OCI-LY7 (cell line): Measurements from ENCODE around the gene IFT27. TPM values are rescaled to one million over a fixed set of nuclear protein-coding genes. Genes with fewer than 3 reads are reported as not detected.
A peak's percentile ranks its signal among the peaks of the same experiment; 100 is the strongest.

Experiments used
- BruUV-seq: library from RNA; stranded (reverse); fragments of 400-500 nt; replicated peaks from 2 replicates; lab custom pipeline; 2021; lab: Mats Ljungman, UMichigan
- CTCF ChIA-PET: fragments of 300-600 bp; sonication (Branson Sonifier 250); formaldehyde crosslinking; loops from one replicate; lab custom pipeline; 2022; ENCODE audit warnings: antibody characterized with exemption; ENCODE audit not compliant: unreplicated experiment; lab: Charles Lee
- POLR2A ChIA-PET: fragments of 300-600 bp; sonication (Branson Sonifier 250); formaldehyde crosslinking; loops from one replicate; lab custom pipeline; 2022; ENCODE audit warnings: antibody characterized with exemption; lab: Charles Lee
- DNase-seq: peaks from one replicate; pipeline ENCODE4 v3.0.0-alpha.2; 2015; ENCODE audit warnings: low spot score
- H2AFZ ChIP-seq: fragments of 200-600 bp; sonication (generic), shearing (Covaris generic); 2 replicates; pipeline ENCODE4 v1.6.1; 2014; ENCODE audit warnings: mild to moderate bottlenecking, antibody characterized with exemption, low read length, moderate library complexity
- H3K27ac ChIP-seq: fragments of 200-600 bp; sonication (generic); 2 replicates; pipeline ENCODE4 v1.5.1; 2014; ENCODE audit warnings: mixed run types, low read depth, mild to moderate bottlenecking, moderate library complexity, low read length, inconsistent platforms; ENCODE audit not compliant: poor library complexity, severe bottlenecking
- H3K36me3 ChIP-seq: fragments of 200-600 bp; sonication (generic); 2 replicates; pipeline ENCODE4 v1.6.1; 2014; ENCODE audit warnings: mild to moderate bottlenecking, antibody characterized with exemption, low read length, moderate library complexity, mixed read lengths; ENCODE audit not compliant: insufficient read depth
- H3K4me1 ChIP-seq: fragments of 200-600 bp; sonication (generic); 2 replicates; pipeline ENCODE4 v1.5.1; 2014; ENCODE audit warnings: mild to moderate bottlenecking, low read length; ENCODE audit not compliant: insufficient read depth, poor library complexity, severe bottlenecking
- H3K4me2 ChIP-seq: fragments of 200-600 bp; sonication (generic); 2 replicates; pipeline ENCODE4 v1.6.1; 2014; ENCODE audit warnings: mild to moderate bottlenecking, low read length
- H3K4me3 ChIP-seq: fragments of 200-600 bp; sonication (generic); 2 replicates; pipeline ENCODE4 v1.5.1; 2014; ENCODE audit warnings: mild to moderate bottlenecking, low read depth, low read length; ENCODE audit not compliant: poor library complexity, severe bottlenecking
- H3K79me2 ChIP-seq: fragments of 200-600 bp; sonication (generic); 2 replicates; pipeline ENCODE4 v1.6.1; 2016; ENCODE audit warnings: low read depth, mild to moderate bottlenecking, low read length, moderate library complexity, mixed read lengths; ENCODE audit not compliant: insufficient read depth
- H3K9me2 ChIP-seq: fragments of 200-600 bp; sonication (generic); 2 replicates; pipeline ENCODE4 v1.6.1; 2016; ENCODE audit warnings: mild to moderate bottlenecking, low read length, mixed read lengths; ENCODE audit not compliant: insufficient read depth
- H3K9me3 ChIP-seq: fragments of 200-600 bp; sonication (generic); 2 replicates; pipeline ENCODE4 v1.6.1; 2014; ENCODE audit warnings: mild to moderate bottlenecking, mixed run types, low read length, mixed read lengths
- H4K20me1 ChIP-seq: fragments of 200-600 bp; sonication (generic); 2 replicates; pipeline ENCODE4 v1.6.1; 2014; ENCODE audit warnings: mild to moderate bottlenecking, antibody characterized with exemption, low read length, moderate library complexity, mixed read lengths; ENCODE audit not compliant: insufficient read depth
- CTCF ChIP-seq: fragments of 200-600 bp; sonication (generic); conservative IDR thresholded peaks from 2 replicates; pipeline ENCODE4 v1.5.1; 2014; ENCODE audit warnings: mild to moderate bottlenecking, antibody characterized with exemption, low read length, moderate library complexity, mixed read lengths
- EZH2phosphoT487 ChIP-seq: fragments of 200-600 bp; sonication (generic); IDR thresholded peaks from 2 replicates; pipeline ENCODE4 v1.6.1; 2018; ENCODE audit warnings: low read depth, borderline replicate concordance, mild to moderate bottlenecking, mixed run types, antibody characterized with exemption, low read length, moderate library complexity, mixed read lengths
- intact Hi-C: fragments of 100-400 bp; cut with micrococcal nuclease; formaldehyde crosslinking; loops from one replicate; pipeline ENCODE4 v1.10.0; 2022; ENCODE audit not compliant: unreplicated experiment
- total RNA-seq, 2 experiments: library from RNA; depleted of rRNA in 1 of 2; stranded (reverse); fragments of >200 nt in 1 of 2; shearing (Covaris generic) in 1 of 2; gene quantifications; 2 replicates each; pipeline ENCODE4 v1.2.3, GENCODE V29; 2014 to 2022

Gene IFT27
- total RNA-seq, 2 experiments from 2014 or later: 18.3 to 50.0 TPM

- Histone ChIP-seq H3K27ac (no peak overlapping the region), H3K36me3 (no peaks in the 10 kb centered on the region), H4K20me1 (no peaks in the 10 kb centered on the region), H3K4me3 (peak overlapping the region; percentile 76), H3K4me1 (peaks cover 17% of the 10 kb centered on the region), H2AFZ (peak overlapping the region; percentile 83), H3K4me2 (peak overlapping the region; percentile 62), H3K9me2 (no peaks in the 10 kb centered on the region), H3K9me3 (no peaks in the 10 kb centered on the region; the same call in 1 of the 2 replicates), H3K79me2 (no peaks in the 10 kb centered on the region)
- ChIA-PET CTCF (interaction anchor here (0.8 to 1.3 kb wide), 2 partner anchors 79 to 245 kb away, joined by 3 to 4 read pairs; no protein-coding TSS in a partner anchor), POLR2A (interaction anchor here (1.1 to 1.7 kb wide), 5 partner anchors 81 to 295 kb away, joined by 6 to 9 read pairs (median 8); partner anchors contain the start of gene TXN2)
- BruUV-seq: no TSS peak
- TF ChIP-seq CTCF: no peak
- no peak for TF ChIP-seq EZH2phosphoT487
- DNase-seq: no peak
- intact Hi-C loops: no loop called here
Measured at GRCh38 chr22:36776722-36777121, 803 bp upstream of the IFT27 start.

- H4K20me1 ChIP-seq: no peaks in the 10 kb centered on the region
- no peaks in the 10 kb centered on the region for H3K9me2 ChIP-seq
- peak overlapping the region; percentile 75 for H3K4me2 ChIP-seq
- ChIA-PET POLR2A (interaction anchor here (1.0 to 1.8 kb wide), 6 partner anchors 9 to 223 kb away, joined by 4 to 9 read pairs (median 8); no protein-coding TSS in a partner anchor), CTCF (interaction anchor here (1.0 to 1.3 kb wide), 4 partner anchors 19 to 93 kb away, joined by 3 to 4 read pairs (median 4); no protein-coding TSS in a partner anchor)
- no peaks in the 10 kb centered on the region for H3K36me3 ChIP-seq
- intact Hi-C loops: no loop called here
- peak; percentile 46 for DNase-seq
- H3K79me2 ChIP-seq: no peaks in the 10 kb centered on the region
- no peak overlapping the region for H3K27ac ChIP-seq
- no TSS peak for BruUV-seq
- TF ChIP-seq EZH2phosphoT487 (no peak), CTCF (no peak)
- H3K9me3 ChIP-seq: no peaks in the 10 kb centered on the region; the same call in 1 of the 2 replicates
- H3K4me3 ChIP-seq: peak overlapping the region; percentile 76
- H2AFZ ChIP-seq: peak overlapping the region; percentile 24; the same call in 1 of the 2 replicates
- H3K4me1 ChIP-seq: peaks cover 15% of the 10 kb centered on the region
Measured at GRCh38 chr22:36775586-36775963, 344 bp downstream of the IFT27 start.

GRCh38 chr22:36773935-36774334 lies 2.0 kb downstream of the IFT27 start:
- ChIA-PET POLR2A (interaction anchor here (0.7 kb wide), 1 partner anchor 209 kb away, joined by 3 read pairs; no protein-coding TSS in a partner anchor), CTCF (no interaction called here)
- no TSS peak for BruUV-seq

More at GRCh38 chr22:36773935-36774334, 2.0 kb downstream of the IFT27 start:
- no peaks in the 10 kb centered on the region; the same call in 1 of the 2 replicates for H3K9me3 ChIP-seq
- DNase-seq: peak; percentile 31
- H3K4me3 ChIP-seq: no peak overlapping the region
- H3K79me2 ChIP-seq: no peaks in the 10 kb centered on the region
- H3K4me2 ChIP-seq: no peak overlapping the region
- no peak overlapping the region for H2AFZ ChIP-seq
- H3K9me2 ChIP-seq: no peaks in the 10 kb centered on the region
- H3K4me1 ChIP-seq: peaks cover 15% of the 10 kb centered on the region
- H3K27ac ChIP-seq: no peak overlapping the region
- H4K20me1 ChIP-seq: no peaks in the 10 kb centered on the region
- TF ChIP-seq EZH2phosphoT487 (no peak), CTCF (peak; percentile 68)
- no peaks in the 10 kb centered on the region for H3K36me3 ChIP-seq
- intact Hi-C loops: no loop called here
